Activated CD4-positive, alpha-beta memory T cell treated with anti-CD3 and anti-CD28 coated beads for 36 hours (primary cell): ENCODE measurements around the gene PARP4. TPM values are rescaled to one million over a fixed set of nuclear protein-coding genes. Genes with fewer than 3 reads are reported as not detected.
"Not testable (repeated sequence)": the region's sequence is repeated elsewhere in the genome, so short reads cannot be mapped to it uniquely, and the experiment has no call there.

ENCODE experiments used
- CTCF ChIA-PET: fragments of 350-600 bp; sonication (Branson Sonifier 250); formaldehyde crosslinking; loops from one replicate; lab custom pipeline; 2021; ENCODE audit warnings: antibody characterized with exemption, inconsistent platforms; lab: Charles Lee
- POLR2A ChIA-PET: fragments of 350-600 bp; sonication (Branson Sonifier 250); formaldehyde crosslinking; loops from one replicate; lab custom pipeline; 2021; ENCODE audit warnings: antibody characterized with exemption; lab: Charles Lee
- DNase-seq: peaks from one replicate; pipeline ENCODE4 v3.0.0-alpha.2; 2020
- H3K27ac Mint-ChIP-seq: one replicate; pipeline ENCODE4 v1.8.0; 2021; ENCODE audit warnings: mixed read lengths
- H3K27me3 Mint-ChIP-seq: one replicate; pipeline ENCODE4 v1.8.0; 2021; ENCODE audit warnings: mixed read lengths
- H3K36me3 Mint-ChIP-seq: one replicate; pipeline ENCODE4 v1.8.0; 2021; ENCODE audit warnings: mixed read lengths
- H3K4me1 Mint-ChIP-seq: one replicate; pipeline ENCODE4 v1.8.0; 2021; ENCODE audit warnings: low read depth, mixed read lengths
- H3K4me3 Mint-ChIP-seq: one replicate; pipeline ENCODE4 v1.8.0; 2021; ENCODE audit warnings: mild to moderate bottlenecking, mixed read lengths
- H3K9me3 Mint-ChIP-seq: one replicate; pipeline ENCODE4 v1.8.0; 2021; ENCODE audit warnings: mixed read lengths
- intact Hi-C: fragments of 100-400 bp; cut with micrococcal nuclease; formaldehyde crosslinking; loops from one replicate; pipeline ENCODE4 v1.15.1; 2023
- total RNA-seq, 2 experiments: library from RNA; stranded (reverse); gene quantifications; one replicate each; pipeline ENCODE4 v1.2.3, GENCODE V29; 2021

The PARP4 gene
- total RNA-seq, 2 experiments from 2014 or later = 20.7 to 22.2 TPM

- H3K27me3 Mint-ChIP-seq = peaks cover 3% of the 10 kb centered on the region
- POLR2A ChIA-PET = no interaction called here
- intact Hi-C loops = no loop called here
- no peak overlapping the region for H3K4me3 Mint-ChIP-seq
- DNase-seq = no peak
- H3K4me1 Mint-ChIP-seq = peaks cover 6% of the 10 kb centered on the region
- no peak overlapping the region for H3K27ac Mint-ChIP-seq
- CTCF ChIA-PET = no interaction called here
- H3K36me3 Mint-ChIP-seq = no peaks in the 10 kb centered on the region
- no peaks in the 10 kb centered on the region for H3K9me3 Mint-ChIP-seq
Measured at GRCh38 chr13:24407844-24408243, 104.7 kb downstream of the PARP4 start.

DNA sequence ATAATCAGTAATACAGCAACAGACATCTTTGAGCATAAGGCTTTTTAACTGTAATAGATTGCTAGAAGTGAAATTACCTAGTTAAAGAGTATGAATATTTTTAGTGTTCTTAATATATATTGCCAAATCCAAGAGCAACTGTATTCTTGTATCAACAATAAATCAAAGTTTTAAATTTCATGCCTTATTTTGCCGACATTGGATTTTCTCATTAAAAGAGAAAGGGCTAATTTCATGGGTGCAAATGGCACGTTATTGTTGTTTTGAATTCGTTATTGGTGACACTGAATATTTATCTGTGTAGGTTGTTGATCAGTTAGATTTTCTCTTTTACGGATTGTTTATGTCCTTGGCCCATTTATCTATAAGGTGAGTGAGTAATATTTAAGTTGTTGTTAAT is 106.1 kb downstream of the PARP4 start:
- H3K27me3 Mint-ChIP-seq = peaks cover 3% of the 10 kb centered on the region
- ChIA-PET CTCF (no interaction called here), POLR2A (no interaction called here)
- intact Hi-C loops = no loop called here
- no peaks in the 10 kb centered on the region for H3K36me3 Mint-ChIP-seq
- peaks cover 6% of the 10 kb centered on the region for H3K4me1 Mint-ChIP-seq
- H3K4me3 Mint-ChIP-seq = no peak overlapping the region
- H3K9me3 Mint-ChIP-seq = no peaks in the 10 kb centered on the region
- no peak for DNase-seq
- H3K27ac Mint-ChIP-seq = no peak overlapping the region

DNA sequence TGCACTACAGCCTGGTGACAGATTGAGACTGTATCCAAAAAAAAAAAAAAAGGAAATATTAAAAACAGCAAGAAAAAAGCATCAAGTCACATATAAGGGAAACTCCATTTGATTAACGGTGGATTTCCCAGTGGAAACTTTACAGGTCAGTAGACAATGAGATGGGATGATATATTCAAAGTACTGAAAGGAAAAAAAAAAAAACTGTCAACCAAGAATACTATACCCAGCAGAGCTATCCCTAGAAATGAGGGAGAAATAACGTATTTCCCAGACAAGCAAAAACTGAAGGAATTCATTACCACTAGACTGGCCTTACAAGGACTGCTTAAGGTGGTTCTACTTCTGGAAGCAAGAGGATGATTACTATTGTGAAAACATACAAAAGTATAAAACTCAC is 115.8 kb downstream of the PARP4 start:
- peaks cover 3% of the 10 kb centered on the region for H3K36me3 Mint-ChIP-seq
- no peaks in the 10 kb centered on the region for H3K27me3 Mint-ChIP-seq
- H3K4me1 Mint-ChIP-seq = no peaks in the 10 kb centered on the region
- POLR2A ChIA-PET = no interaction called here
- H3K9me3 Mint-ChIP-seq = peaks cover 15% of the 10 kb centered on the region
- H3K27ac Mint-ChIP-seq = no peak overlapping the region
- DNase-seq = no peak
- intact Hi-C loops = no loop called here
- CTCF ChIA-PET = no interaction called here
- H3K4me3 Mint-ChIP-seq = no peak overlapping the region

- ChIA-PET CTCF (no interaction called here), POLR2A (no interaction called here)
- Mint-ChIP-seq H3K27me3 (no peaks in the 10 kb centered on the region), H3K27ac (no peak overlapping the region), H3K4me3 (no peak overlapping the region), H3K4me1 (no peaks in the 10 kb centered on the region), H3K36me3 (peaks cover 3% of the 10 kb centered on the region), H3K9me3 (peaks cover 15% of the 10 kb centered on the region)
- intact Hi-C loops = no loop called here
- no peak for DNase-seq
Measured at GRCh38 chr13:24392972-24393371, 119.6 kb downstream of the PARP4 start.

DNA sequence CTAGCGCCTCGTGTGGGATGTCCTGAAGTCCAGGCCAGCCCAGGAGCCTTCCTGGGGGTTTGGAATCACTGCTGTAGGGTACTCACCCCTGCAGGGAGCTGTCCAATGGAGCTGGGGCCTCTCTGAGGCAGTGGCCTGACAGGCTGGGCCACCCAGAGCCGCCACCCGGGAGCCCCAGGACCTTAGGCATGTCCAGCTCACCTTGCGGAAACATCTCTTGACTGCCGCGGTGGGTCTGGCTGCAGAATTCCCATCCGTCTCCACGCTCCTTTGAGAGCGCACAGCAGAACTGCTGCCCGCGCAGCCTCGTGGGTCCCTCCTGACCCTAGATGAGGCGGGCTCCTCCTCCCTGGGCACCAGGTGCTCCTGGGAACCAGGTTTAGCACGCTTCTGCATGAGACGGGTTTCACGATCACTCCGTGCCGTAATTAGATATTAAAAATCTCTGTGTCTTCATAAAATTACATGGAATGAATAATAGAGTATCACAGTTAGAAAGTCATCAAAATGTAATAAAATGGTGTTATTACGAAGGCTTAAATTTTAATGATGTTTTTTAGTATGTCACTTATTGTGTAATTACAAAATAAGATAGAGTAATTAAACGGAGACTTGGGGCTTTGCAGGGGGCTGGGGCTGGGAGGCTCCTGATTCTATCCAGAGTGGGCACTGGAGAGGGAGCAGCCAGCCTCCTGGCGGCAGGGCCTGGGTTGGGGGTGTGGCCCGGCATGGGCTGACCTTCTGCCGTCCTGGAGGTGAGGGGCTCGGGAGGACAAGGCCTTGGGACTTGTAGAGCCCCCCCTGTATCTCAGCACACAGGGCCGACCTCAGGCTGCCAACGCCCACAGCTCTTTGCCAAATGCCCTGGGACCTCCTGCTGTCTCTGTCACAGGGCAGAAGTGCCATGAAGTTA is 120.6 kb downstream of the PARP4 start:
- H3K4me1 Mint-ChIP-seq, H3K4me3 Mint-ChIP-seq, H3K36me3 Mint-ChIP-seq, CTCF ChIA-PET, H3K27me3 Mint-ChIP-seq, DNase-seq, POLR2A ChIA-PET, intact Hi-C loops, H3K27ac Mint-ChIP-seq, H3K9me3 Mint-ChIP-seq: not testable (repeated sequence)

- H3K4me3 Mint-ChIP-seq, H3K27ac Mint-ChIP-seq, DNase-seq, POLR2A ChIA-PET, H3K9me3 Mint-ChIP-seq, CTCF ChIA-PET, H3K27me3 Mint-ChIP-seq, H3K36me3 Mint-ChIP-seq, intact Hi-C loops, H3K4me1 Mint-ChIP-seq: not testable (repeated sequence)
Measured at GRCh38 chr13:24390795-24391194, 121.8 kb downstream of the PARP4 start.

DNA sequence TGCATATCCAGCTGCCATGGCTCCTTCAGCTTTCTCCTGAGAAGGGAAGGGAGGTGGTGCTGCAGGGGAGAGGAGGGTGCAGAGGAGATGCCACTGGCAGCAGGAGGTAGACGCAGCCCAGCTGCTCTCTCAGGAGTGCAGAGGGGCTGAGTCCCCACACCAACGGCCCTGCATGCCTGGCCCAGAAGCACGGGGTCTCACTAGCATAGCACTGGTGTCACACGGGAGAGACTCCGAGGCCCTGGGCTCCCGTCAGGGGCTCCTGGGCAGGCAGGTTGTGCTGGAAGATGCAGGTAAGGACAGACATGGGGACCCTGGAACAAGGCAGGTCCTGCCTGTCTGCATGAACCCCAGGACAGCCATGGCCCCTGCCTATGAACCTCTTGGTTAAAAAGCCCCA is 123.1 kb downstream of the PARP4 start:
- Mint-ChIP-seq H3K27me3 (no peaks in the 10 kb centered on the region), H3K4me3 (no peak overlapping the region), H3K4me1 (no peaks in the 10 kb centered on the region), H3K27ac (no peak overlapping the region), H3K36me3 (no peaks in the 10 kb centered on the region), H3K9me3 (no peaks in the 10 kb centered on the region)
- DNase-seq = no peak
- ChIA-PET CTCF (no interaction called here), POLR2A (no interaction called here)
- intact Hi-C loops = no loop called here

GRCh38 chr13:24388743-24389142 is 123.8 kb downstream of the PARP4 start:
- CTCF ChIA-PET, POLR2A ChIA-PET, H3K36me3 Mint-ChIP-seq, H3K27ac Mint-ChIP-seq, H3K4me1 Mint-ChIP-seq, H3K9me3 Mint-ChIP-seq, H3K27me3 Mint-ChIP-seq, intact Hi-C loops, H3K4me3 Mint-ChIP-seq, DNase-seq: not testable (repeated sequence)

DNA sequence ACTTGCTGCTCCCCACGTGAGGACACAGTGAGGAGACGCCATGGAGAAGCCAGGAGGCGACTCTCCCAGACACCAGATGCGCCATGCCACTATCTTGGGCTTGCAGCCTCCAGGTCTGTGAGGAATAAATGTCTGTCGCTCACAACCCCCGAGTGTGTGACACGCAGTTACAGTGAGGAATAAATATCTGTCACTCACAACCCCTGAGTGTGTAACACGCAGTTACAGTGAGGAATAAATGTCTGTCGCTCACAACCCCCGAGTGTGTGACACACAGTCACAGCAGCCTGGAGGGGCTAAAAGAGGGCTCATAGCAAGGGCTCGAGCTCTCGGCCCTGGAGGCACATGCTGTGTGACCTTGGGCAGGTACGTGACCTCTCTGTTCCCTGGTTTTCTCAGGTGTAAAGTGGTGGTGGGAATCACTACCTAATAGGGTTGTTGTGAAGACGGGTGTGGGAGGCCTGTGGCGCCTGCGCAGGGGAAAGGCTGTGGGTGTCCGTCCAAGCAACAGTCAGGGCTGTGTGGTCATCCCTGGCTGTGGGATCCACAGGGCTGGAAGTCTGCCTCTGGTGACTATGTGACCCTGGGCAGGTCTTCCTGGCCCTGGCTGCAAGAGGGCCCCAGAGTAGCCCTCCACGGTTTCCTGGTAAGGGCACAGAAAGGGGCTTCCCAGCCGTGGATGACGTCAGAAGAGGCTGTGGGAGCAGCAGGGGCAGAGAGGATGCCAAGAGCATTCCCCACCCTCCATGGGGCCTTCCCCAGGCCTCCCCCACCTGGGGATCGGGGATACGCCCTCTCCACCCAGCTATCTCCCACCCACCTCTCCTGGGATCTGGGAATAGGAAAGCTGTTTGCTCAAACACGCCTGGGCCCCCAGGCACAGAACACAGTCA is 125.5 kb downstream of the PARP4 start:
- H3K27ac Mint-ChIP-seq = no peak overlapping the region
- no peaks in the 10 kb centered on the region for H3K36me3 Mint-ChIP-seq
- no peaks in the 10 kb centered on the region for H3K4me1 Mint-ChIP-seq
- POLR2A ChIA-PET = no interaction called here
- CTCF ChIA-PET = interaction anchor here (0.6 kb wide), 1 partner anchor 341 kb away, joined by 3 read pairs; no protein-coding TSS in a partner anchor
- no peaks in the 10 kb centered on the region for H3K27me3 Mint-ChIP-seq
- no peaks in the 10 kb centered on the region for H3K9me3 Mint-ChIP-seq
- DNase-seq = no peak
- H3K4me3 Mint-ChIP-seq = no peak overlapping the region
- intact Hi-C loops = no loop called here

DNA sequence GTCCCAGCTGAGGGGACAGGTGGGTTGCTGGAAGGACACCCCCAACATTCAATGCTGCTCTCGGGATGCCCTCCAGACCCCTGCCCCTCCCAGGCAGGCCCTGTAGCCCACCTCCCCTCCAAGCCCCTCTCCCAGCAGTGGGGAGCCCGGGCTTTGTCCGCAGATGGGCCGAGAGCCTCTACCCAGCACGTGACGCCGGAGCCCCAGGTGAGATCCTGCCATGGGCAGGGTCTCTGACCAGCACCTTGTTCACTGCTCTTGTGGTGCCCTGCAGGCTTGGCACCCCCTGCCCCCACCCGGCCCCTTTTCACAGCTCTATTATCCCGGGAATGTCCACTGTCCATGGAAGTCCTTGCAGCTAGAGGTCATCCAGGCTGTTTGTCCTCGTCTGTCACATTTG is 126.7 kb downstream of the PARP4 start:
- Mint-ChIP-seq H3K36me3 (no peaks in the 10 kb centered on the region), H3K27me3 (no peaks in the 10 kb centered on the region), H3K9me3 (no peaks in the 10 kb centered on the region)

DNA sequence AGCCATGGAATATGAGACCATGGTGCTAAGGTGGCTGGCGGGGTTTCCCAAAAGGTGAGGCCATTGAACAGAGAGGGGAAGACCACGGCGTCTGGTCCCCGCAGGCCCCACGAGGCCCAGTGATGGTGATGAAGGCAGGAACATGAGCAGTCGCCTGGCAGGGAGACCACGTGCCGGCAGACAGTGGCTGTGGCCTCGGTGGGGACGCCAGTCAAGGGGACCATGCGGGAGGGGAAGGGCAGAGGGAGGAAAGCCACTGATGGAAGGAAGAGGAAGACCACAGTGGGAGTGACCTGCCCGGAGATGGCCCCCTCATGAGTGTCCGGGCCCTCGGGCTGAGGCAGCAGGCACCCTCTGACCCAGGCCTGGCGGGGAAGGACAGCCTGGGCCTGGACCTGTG is 127.6 kb downstream of the PARP4 start:
- H3K36me3 Mint-ChIP-seq, DNase-seq, H3K4me3 Mint-ChIP-seq, intact Hi-C loops, H3K27ac Mint-ChIP-seq, POLR2A ChIA-PET, H3K9me3 Mint-ChIP-seq, CTCF ChIA-PET, H3K4me1 Mint-ChIP-seq, H3K27me3 Mint-ChIP-seq: not testable (repeated sequence)

More for the DNA sequence above, 126.7 kb downstream of the PARP4 start:
- H3K4me3 Mint-ChIP-seq = no peak overlapping the region
- POLR2A ChIA-PET = no interaction called here
- no peak overlapping the region for H3K27ac Mint-ChIP-seq
- intact Hi-C loops = no loop called here
- CTCF ChIA-PET = no interaction called here
- DNase-seq = no peak
- no peaks in the 10 kb centered on the region for H3K4me1 Mint-ChIP-seq

- intact Hi-C loops, H3K27ac Mint-ChIP-seq, H3K27me3 Mint-ChIP-seq, CTCF ChIA-PET, H3K4me3 Mint-ChIP-seq, POLR2A ChIA-PET, H3K36me3 Mint-ChIP-seq, H3K4me1 Mint-ChIP-seq, H3K9me3 Mint-ChIP-seq, DNase-seq: not testable (repeated sequence)
Measured at GRCh38 chr13:24384091-24384490, 128.5 kb downstream of the PARP4 start.
